ENCODE measurements around the gene PDE9A. TPM values are rescaled to one million over a fixed set of nuclear protein-coding genes. Genes with fewer than 3 reads are reported as not detected.

The PDE9A gene
- total RNA-seq, 1 experiment from 2014 or later = 44.8 TPM

DNA sequence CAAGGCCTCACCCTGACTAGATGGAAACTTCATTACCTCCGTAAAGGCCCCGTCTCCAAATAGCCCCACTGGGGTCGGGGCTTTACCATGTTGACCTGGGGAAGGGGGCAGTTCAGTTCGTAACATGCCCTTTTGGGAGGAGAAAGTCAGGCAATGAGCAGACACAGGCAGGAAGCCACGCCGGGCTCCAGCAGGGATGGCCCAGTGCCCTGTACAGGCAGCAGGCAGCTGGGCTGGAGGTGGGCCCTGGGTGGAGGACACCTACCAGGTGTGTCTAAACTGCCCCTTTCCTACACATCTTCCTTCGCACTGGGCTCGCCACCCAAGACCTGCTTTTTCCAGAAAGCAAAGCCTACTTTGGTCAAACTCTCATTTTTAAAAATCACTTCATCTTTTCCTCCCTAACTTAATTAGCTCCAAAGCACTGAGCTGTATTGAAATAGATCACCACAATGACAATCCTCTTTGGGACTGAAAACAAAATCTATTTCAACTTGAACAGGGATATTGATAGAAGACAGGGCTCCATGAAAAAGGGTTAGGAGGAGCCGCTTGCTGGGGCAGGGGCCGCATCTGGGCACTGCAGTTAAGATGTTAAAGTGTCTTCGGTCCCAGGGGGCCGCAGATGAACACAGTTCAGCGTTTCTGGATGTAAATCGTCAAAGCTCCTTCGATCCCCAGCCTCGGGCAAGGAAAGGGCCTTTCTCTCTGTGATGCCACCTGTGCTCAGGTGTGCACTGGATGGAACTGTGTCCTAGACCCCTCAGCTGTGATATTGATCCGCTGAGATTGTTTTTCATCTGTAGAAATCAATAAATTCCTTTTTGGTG lies 104.6 kb downstream of the PDE9A start (continued):
- TF ChIP-seq, protein P1, sequence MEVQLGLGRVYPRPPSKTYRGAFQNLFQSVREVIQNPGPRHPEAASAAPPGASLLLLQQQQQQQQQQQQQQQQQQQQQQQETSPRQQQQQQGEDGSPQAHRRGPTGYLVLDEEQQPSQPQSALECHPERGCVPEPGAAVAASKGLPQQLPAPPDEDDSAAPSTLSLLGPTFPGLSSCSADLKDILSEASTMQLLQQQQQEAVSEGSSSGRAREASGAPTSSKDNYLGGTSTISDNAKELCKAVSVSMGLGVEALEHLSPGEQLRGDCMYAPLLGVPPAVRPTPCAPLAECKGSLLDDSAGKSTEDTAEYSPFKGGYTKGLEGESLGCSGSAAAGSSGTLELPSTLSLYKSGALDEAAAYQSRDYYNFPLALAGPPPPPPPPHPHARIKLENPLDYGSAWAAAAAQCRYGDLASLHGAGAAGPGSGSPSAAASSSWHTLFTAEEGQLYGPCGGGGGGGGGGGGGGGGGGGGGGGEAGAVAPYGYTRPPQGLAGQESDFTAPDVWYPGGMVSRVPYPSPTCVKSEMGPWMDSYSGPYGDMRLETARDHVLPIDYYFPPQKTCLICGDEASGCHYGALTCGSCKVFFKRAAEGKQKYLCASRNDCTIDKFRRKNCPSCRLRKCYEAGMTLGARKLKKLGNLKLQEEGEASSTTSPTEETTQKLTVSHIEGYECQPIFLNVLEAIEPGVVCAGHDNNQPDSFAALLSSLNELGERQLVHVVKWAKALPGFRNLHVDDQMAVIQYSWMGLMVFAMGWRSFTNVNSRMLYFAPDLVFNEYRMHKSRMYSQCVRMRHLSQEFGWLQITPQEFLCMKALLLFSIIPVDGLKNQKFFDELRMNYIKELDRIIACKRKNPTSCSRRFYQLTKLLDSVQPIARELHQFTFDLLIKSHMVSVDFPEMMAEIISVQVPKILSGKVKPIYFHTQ (CRISPR knock-in tag; IDR thresholded peaks at IDR 0.05) = no peak
- TF ChIP-seq GTF2I (CRISPR knock-in tag; conservative IDR thresholded peaks at IDR 0.05) = no peak
- TF ChIP-seq, protein P2, sequence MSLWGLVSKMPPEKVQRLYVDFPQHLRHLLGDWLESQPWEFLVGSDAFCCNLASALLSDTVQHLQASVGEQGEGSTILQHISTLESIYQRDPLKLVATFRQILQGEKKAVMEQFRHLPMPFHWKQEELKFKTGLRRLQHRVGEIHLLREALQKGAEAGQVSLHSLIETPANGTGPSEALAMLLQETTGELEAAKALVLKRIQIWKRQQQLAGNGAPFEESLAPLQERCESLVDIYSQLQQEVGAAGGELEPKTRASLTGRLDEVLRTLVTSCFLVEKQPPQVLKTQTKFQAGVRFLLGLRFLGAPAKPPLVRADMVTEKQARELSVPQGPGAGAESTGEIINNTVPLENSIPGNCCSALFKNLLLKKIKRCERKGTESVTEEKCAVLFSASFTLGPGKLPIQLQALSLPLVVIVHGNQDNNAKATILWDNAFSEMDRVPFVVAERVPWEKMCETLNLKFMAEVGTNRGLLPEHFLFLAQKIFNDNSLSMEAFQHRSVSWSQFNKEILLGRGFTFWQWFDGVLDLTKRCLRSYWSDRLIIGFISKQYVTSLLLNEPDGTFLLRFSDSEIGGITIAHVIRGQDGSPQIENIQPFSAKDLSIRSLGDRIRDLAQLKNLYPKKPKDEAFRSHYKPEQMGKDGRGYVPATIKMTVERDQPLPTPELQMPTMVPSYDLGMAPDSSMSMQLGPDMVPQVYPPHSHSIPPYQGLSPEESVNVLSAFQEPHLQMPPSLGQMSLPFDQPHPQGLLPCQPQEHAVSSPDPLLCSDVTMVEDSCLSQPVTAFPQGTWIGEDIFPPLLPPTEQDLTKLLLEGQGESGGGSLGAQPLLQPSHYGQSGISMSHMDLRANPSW (CRISPR knock-in tag; conservative IDR thresholded peaks at IDR 0.05; ENCODE audit: low read depth) = no peak
- TF ChIP-seq PRRX2 (CRISPR knock-in tag; IDR thresholded peaks at IDR 0.05) = no peak

DNA sequence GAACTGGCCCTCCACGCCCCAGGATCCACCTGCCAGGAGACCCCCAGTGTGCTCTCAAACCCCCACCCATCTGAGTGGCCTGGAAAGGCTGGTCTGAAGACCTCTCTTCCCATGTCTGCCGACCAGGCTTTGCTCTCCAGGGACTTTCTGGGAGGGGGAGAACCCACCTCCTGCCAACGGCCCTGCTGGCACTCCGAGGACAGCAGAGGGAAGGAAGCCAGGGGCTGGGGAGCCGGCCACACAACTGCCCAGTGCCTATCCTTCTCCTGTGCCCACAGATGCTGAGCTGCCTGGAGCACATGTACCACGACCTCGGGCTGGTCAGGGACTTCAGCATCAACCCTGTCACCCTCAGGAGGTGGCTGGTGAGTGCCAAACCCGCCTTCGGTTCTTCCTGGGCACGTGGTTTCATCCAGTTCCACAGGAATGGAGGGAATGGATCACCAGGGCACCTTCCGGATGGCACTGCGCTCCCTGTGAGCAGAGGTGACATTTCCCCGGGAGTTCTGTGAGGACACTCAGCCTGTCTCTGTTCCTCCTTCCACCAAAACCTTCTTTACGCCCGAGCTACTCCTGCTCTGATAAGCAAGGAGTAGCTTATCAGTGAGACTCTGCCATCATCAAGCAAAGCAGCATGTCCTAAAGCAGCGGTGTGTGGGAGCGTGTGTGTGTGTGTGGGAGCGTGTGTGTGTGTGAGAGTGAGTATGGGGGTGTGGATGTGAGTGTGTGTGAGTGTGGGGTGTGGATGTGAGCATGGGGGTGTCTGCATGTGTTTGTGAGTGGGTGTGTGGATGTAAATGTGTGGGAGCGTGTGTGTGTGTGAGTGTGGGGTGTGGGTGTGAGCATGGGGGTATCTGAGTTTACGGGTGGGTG lies 105.5 kb downstream of the PDE9A start:
- no peak for DNase-seq (ENCODE audit: low spot score)
- ATAC-seq = no peak
- Mint-ChIP-seq H3K27ac (0 out of 2 replicates have a peak overlapping the region, but pooled peaks have one; percentile 48), H3K36me3 (peaks cover 33% of the 10 kb centered on the region), H3K27me3 (ENCODE audit: low read depth) (no peaks in the 10 kb centered on the region), H3K4me1 (0 out of 2 replicates have a peak, but pooled peaks cover 3% of the 10 kb centered on the region), H3K9me3 (no peaks in the 10 kb centered on the region), H3K4me3 (no peak overlapping the region)
- TF ChIP-seq, protein P3, sequence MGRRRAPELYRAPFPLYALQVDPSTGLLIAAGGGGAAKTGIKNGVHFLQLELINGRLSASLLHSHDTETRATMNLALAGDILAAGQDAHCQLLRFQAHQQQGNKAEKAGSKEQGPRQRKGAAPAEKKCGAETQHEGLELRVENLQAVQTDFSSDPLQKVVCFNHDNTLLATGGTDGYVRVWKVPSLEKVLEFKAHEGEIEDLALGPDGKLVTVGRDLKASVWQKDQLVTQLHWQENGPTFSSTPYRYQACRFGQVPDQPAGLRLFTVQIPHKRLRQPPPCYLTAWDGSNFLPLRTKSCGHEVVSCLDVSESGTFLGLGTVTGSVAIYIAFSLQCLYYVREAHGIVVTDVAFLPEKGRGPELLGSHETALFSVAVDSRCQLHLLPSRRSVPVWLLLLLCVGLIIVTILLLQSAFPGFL (CRISPR knock-in tag; IDR thresholded peaks at IDR 0.05; ENCODE audit: borderline replicate concordance) = no peak
- no peak for TF ChIP-seq ATF1 (CRISPR knock-in tag; IDR thresholded peaks at IDR 0.05)
- no peak for TF ChIP-seq SOX15 (CRISPR knock-in tag; IDR thresholded peaks at IDR 0.05)
- TF ChIP-seq, protein P4, sequence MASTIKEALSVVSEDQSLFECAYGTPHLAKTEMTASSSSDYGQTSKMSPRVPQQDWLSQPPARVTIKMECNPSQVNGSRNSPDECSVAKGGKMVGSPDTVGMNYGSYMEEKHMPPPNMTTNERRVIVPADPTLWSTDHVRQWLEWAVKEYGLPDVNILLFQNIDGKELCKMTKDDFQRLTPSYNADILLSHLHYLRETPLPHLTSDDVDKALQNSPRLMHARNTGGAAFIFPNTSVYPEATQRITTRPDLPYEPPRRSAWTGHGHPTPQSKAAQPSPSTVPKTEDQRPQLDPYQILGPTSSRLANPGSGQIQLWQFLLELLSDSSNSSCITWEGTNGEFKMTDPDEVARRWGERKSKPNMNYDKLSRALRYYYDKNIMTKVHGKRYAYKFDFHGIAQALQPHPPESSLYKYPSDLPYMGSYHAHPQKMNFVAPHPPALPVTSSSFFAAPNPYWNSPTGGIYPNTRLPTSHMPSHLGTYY (CRISPR knock-in tag; IDR thresholded peaks at IDR 0.05) = no peak
- TF ChIP-seq TEAD1 (CRISPR knock-in tag; IDR thresholded peaks at IDR 0.05) = no peak
- TF ChIP-seq ZNF263 (CRISPR knock-in tag; IDR thresholded peaks at IDR 0.05; ENCODE audit: low read depth) = no peak
- TF ChIP-seq JUN (CRISPR knock-in tag; IDR thresholded peaks at IDR 0.05) = no peak
- TF ChIP-seq, protein P5, sequence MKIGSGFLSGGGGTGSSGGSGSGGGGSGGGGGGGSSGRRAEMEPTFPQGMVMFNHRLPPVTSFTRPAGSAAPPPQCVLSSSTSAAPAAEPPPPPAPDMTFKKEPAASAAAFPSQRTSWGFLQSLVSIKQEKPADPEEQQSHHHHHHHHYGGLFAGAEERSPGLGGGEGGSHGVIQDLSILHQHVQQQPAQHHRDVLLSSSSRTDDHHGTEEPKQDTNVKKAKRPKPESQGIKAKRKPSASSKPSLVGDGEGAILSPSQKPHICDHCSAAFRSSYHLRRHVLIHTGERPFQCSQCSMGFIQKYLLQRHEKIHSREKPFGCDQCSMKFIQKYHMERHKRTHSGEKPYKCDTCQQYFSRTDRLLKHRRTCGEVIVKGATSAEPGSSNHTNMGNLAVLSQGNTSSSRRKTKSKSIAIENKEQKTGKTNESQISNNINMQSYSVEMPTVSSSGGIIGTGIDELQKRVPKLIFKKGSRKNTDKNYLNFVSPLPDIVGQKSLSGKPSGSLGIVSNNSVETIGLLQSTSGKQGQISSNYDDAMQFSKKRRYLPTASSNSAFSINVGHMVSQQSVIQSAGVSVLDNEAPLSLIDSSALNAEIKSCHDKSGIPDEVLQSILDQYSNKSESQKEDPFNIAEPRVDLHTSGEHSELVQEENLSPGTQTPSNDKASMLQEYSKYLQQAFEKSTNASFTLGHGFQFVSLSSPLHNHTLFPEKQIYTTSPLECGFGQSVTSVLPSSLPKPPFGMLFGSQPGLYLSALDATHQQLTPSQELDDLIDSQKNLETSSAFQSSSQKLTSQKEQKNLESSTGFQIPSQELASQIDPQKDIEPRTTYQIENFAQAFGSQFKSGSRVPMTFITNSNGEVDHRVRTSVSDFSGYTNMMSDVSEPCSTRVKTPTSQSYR (CRISPR knock-in tag; IDR thresholded peaks at IDR 0.05) = no peak
- TF ChIP-seq, protein P6, sequence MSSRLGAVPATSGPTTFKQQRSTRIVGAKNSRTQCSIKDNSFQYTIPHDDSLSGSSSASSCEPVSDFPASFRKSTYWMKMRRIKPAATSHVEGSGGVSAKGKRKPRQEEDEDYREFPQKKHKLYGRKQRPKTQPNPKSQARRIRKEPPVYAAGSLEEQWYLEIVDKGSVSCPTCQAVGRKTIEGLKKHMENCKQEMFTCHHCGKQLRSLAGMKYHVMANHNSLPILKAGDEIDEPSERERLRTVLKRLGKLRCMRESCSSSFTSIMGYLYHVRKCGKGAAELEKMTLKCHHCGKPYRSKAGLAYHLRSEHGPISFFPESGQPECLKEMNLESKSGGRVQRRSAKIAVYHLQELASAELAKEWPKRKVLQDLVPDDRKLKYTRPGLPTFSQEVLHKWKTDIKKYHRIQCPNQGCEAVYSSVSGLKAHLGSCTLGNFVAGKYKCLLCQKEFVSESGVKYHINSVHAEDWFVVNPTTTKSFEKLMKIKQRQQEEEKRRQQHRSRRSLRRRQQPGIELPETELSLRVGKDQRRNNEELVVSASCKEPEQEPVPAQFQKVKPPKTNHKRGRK (CRISPR knock-in tag; IDR thresholded peaks at IDR 0.05; ENCODE audit: borderline replicate concordance) = no peak
- TF ChIP-seq, protein P2 (CRISPR knock-in tag; conservative IDR thresholded peaks at IDR 0.05; ENCODE audit: low read depth) = no peak
- TF ChIP-seq, protein P7, sequence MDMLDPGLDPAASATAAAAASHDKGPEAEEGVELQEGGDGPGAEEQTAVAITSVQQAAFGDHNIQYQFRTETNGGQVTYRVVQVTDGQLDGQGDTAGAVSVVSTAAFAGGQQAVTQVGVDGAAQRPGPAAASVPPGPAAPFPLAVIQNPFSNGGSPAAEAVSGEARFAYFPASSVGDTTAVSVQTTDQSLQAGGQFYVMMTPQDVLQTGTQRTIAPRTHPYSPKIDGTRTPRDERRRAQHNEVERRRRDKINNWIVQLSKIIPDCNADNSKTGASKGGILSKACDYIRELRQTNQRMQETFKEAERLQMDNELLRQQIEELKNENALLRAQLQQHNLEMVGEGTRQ (CRISPR knock-in tag; IDR thresholded peaks at IDR 0.05) = no peak
- ChIA-PET CTCF (no interaction called here), POLR2A (interaction anchor here (1.0 kb wide), 1 partner anchor 23 kb away, joined by 3 read pairs; no protein-coding TSS in a partner anchor)

Measured in WTC11 (cell line).